GM19035 (cell line): ENCODE results near the gene PTPN13.

Experiments used
- ATAC-seq: cut with Tn5 transposase; IDR thresholded peaks from one replicate; pipeline ENCODE4 v1.9.1; 2021; ENCODE audit not compliant: unreplicated experiment

Gene PTPN13

DNA sequence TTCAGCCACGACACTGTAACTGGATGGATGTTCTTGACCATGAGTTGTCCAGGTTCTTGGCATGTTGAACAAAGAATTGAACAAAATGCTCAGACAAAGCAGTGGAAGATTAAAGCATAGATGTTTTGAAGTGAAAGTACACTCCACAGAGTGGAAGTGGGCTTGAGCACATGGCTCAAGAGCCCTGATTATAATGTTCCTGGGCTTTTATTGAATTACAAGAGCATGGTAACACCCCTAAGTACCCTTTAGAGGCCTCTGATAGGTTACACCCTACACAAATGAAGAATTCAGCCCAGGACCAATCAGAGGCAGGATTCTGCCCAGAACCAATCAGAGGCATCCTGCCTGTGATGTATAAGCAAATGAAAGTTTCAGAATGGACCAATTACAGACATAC, 221.5 kb downstream of the PTPN13 start:
- no peak for ATAC-seq

DNA sequence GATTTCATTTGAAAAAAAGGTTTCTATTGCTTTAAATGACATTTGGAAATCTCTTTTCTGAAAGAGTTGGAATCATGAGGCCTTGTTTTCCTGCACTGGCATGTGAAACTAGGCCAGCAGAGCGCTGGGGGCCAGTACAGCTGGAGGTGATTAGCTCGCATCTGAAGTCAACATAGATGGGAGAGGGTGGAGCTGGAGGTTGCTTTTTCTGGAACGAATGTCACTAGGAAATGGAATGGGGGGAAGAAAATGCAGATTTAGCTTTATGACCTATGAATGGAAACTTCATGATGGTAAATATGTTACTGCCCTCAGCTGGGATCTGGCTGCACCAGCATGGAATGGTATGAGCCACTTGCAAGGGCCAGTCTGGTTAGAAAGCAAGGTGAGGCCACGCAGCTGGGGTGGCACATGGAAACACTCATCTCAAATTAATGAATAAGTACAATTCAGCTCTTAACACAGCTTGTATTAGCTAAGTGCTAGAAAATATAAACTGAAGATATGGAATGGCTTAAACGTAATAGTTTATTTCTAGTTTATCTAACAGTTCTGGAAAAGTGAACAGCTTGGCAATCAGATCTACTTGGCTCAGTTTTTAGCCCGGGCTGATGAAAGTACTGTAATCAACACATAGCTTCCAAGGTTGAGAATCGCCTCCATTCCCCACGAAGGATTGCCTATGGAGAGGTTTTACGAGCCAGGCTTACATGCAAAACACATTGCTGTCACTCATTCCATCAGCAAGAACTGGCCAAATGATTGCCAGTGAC, 222.6 kb downstream of the PTPN13 start:
- no peak for ATAC-seq

DNA sequence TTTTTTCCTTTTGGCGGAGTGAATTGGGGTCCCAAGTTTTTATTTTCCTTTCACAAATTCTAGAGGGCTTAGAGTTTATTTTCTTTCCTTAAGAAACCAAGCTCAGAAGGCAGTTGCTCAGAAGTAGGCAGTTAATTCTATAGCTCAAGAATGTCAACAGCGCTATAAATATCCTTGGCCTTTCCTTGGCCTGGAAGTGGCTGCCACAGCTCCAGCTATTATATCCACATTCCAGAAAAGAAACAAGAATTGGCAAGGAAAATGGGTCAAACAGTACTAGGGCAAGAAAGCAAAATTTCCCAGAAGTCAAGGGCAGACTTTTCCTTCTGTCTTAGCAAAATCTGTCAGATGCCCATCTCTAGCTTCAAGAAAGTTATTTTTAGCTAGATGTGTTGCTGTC, 224.1 kb downstream of the PTPN13 start:
- no peak for ATAC-seq

DNA sequence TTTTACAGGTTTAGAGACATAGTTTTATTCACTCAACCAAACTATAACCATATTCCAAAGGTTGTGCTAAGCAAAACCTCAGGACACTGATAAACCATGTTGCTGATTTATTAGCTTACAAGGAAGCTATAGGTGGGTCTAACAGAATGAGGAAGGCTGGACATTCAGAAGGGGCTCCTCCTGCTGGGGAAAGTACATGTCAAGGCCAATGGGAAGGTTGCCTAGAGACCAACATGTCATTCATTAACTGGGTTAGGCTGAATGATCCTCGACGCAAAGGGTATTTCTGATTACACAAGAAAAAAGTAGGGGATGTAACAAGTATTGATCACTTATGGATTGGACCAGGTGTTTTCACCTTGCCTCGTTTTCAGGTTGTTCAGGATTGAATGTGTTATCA, 224.7 kb downstream of the PTPN13 start:
- ATAC-seq, result no peak

GRCh38 chr4:86819561-86819960, 225.4 kb downstream of the PTPN13 start:
- no peak for ATAC-seq

DNA sequence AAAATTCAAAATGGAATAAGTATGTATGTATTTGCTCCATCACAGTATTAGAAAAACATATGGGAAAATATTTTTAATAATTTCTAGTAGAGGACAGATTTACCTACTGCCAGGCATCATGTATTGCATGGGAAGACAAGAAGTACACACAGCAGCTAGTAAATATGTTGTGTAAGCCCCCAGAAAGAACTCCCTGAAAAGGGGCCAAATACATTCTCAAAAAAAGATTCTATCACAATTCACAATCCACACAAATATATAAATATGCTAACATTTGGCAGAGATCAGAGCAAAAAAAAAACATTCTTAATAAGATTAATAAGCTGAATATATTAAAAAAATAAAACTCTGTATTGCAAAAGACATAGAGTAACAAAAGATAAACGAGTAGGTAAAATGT, 227.0 kb downstream of the PTPN13 start:
- ATAC-seq, result no peak

DNA sequence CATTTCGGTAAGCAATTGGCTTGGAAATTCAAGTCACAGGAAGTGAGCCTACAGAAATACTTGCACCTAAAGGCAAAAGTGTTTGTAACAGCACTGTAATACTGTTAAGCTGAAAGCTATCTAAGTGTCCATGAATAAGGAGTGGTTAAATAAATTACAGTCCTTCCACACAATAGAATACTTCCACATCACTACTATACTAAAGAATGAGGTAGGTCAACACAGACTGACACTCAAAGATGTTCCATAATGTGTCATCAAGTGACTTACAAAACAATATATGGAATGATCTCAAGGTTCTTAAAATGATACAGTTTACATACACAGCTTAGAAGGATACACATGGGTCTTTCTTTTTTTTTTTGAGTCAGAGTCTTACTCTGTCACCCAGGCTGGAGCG, 228.0 kb downstream of the PTPN13 start:
- no peak for ATAC-seq

- ATAC-seq, result no peak
Observed at GRCh38 chr4:86825511-86825910, 231.4 kb downstream of the PTPN13 start.

- no peak for ATAC-seq
Observed at GRCh38 chr4:86831262-86832130, 237.4 kb downstream of the PTPN13 start.

- ATAC-seq, result no peak
Observed at GRCh38 chr4:86833615-86834014, 239.5 kb downstream of the PTPN13 start.

DNA sequence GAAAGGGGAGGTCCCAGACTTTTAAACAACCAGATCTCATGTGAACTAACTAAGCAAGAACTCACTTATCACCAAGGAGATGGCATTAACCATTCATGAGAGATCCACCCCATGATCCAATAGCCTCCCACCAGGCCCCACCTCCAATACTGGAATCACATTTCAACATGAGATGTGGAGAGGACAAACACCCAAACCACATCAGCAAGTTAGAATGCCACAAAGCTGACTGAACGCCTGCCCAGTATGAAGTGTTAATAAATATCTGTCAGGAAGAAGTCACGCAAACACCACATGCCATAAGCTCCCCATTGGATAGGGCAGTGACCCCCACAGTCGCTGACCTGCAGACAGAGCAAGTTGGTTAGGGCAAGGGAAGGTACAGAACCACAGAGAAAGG, 240.8 kb downstream of the PTPN13 start:
- ATAC-seq, result no peak

DNA sequence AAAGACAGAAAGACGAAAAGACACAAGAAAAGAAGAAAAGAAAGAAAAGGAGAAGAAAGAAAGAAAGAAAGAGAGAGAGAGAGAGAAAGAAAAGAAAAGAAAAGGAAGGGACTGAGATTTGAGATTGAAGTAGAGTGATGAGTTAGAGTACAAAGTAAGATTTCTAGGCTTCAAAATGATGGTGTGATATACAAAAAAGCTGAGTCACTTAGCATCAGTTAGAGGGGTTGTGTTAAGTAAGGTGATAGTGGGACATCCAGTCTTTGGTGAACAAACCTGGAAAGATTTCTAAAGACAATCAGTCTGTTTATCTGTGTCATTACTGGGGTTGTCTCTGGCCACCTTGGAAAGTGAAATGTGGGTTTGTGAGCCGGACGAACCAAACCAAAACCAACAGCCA, 241.6 kb downstream of the PTPN13 start:
- no peak for ATAC-seq

DNA sequence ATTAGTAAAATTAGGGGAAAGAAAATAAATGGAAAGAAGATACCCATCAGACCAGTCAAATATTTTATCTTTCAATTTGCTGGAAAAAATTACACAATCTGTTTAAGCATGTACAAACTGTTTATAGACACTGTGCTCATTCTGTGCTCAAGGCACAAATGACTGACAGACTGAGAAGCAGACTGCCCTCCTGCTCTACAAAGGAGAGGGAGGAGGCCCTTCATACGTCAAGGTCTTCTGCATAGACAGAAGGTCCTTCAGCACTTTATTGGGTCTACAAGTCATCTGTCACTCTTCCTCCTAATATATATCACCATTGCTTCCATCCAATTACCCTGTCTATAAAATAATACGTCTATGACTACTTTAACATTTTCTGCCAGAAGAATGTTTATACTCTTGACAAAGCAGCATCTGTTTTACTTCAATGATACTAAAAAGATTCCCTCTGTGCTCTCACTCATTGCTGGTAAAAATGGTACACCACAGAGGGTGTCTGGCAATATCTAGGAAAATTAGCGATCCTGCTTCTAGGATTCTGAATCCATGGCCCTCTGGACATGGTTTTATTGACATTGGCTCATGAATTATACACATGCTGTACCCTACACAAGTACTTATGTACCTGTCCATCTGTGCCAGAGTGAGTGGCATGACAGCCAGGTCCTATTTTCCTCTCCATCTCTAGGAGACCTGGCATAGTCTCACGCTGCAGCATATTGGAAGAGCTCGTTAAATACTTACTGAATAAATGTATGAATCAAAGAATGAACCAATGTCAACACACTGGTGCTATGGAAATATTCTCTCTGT, 243.8 kb downstream of the PTPN13 start:
- ATAC-seq, result no peak

DNA sequence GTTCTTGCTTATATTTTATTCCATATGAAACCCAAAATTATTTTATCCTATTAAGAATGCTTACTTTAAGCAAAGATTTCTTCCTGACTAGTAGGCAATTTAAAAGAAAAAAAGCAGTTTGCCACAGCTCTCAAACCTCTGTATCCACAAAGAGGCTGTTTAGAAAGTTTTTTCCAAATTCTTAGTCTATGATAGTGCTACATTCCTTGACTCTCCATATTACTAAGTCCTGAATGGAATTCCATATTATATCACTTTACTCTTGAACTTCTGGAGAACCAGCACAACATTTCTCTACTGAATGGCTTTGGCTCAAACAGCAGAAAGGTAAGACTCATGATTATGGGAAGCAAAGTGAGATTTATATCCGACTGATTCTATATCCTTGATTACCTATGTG, 246.7 kb downstream of the PTPN13 start:
- no peak for ATAC-seq

DNA sequence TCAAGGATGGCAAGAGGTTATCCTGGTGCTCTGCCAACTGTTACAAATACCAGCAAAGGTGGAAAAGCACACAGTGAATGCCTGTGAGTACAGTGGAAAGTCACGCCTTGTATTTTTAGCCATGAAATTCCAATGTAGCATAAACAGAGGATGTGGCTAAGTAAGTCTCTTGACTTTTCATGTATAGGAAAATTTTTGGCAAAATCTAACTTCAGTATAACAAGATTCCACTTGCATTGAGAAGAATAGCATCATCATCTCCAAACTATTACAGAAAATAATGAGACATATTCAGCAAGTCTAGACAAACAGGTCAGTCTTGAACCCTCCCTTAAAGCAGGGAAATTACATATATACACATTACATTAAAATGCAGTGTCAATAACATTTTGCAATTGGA, 247.2 kb downstream of the PTPN13 start:
- no peak for ATAC-seq

GRCh38 chr4:86845593-86845992, 251.5 kb downstream of the PTPN13 start:
- no peak for ATAC-seq

DNA sequence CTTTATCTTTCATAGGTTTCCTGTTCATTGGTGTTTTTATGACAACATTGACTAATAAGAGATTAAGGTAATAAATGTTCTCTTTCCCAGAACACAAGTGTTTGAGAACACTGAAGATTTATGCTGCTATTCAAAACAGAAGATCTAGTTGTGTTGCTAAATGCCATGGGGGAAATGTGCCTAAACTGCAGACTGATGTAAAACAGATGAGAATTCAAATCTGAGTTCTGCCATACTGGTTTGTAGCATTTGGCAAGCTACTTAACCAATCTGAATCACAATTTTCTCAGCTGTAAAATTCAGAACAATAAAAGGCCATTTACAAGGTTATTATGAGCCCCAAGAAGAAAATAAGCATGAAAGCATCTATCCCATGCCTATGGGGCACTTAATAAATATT, 252.8 kb downstream of the PTPN13 start:
- ATAC-seq, result no peak

DNA sequence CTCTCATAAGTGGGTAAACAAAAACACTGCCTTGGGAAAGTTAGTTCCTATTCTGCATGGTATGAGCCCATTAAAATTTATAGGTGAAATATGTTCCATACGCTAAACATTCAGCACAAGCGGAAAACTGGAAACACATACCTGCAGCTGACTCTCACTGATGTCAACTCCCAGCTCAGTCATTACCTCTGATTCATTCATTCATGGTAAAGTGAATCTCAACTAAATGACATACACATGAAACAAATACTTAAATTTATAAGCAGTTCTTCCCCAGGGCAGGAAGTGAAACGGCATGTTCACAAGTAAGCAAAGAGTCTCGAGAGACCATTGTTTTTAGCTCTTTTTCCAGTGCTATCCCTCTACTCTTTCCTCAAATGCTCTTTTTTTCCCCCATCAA, 253.5 kb downstream of the PTPN13 start:
- ATAC-seq, result no peak

DNA sequence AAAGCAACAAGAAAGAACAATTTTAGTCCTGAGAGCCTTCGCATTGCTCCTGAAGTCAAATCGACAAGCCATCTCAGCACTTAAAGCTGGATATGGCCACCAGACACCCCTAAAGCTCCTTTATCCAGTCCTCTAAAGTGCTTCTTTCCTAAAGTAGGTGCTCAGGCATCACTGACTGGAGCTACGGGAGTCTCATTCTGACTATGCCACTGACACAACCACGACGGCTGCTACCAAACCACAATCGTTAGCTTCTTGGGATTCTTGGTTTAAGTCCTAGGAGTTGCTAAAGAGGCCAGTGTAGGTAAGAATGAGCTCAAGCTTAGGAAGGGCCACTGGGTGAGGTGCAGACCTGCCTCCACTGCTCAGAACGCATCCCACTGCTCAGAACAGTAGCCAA, 254.0 kb downstream of the PTPN13 start:
- no peak for ATAC-seq

GRCh38 chr4:86848732-86849619, 254.9 kb downstream of the PTPN13 start, which contains the start of gene SLC10A6:
Gene SLC10A6 (minus strand): TSS chr4:86849384. CDS start chr4:86849115, 269 bp downstream.
- ATAC-seq, result no peak
